Measurements from ENCODE around the gene FNIP1.

FNIP1 gene

GRCh38 chr5:131758520-131758900 is 38.3 kb downstream of the FNIP1 start:
- no peak overlapping the region for H3K4me3 ChIP-seq (ENCODE audit: low read depth, low read length)
- in situ Hi-C loops (cut with HindIII; ENCODE audit: low sequenced_read_pairs), result no loop called here
- TF ChIP-seq CTCF (IDR thresholded peaks at IDR 0.05; ENCODE audit: low read depth, low read length, missing control alignments), result no peak
- DNase-seq (ENCODE audit: low read depth), result no peak

DNA sequence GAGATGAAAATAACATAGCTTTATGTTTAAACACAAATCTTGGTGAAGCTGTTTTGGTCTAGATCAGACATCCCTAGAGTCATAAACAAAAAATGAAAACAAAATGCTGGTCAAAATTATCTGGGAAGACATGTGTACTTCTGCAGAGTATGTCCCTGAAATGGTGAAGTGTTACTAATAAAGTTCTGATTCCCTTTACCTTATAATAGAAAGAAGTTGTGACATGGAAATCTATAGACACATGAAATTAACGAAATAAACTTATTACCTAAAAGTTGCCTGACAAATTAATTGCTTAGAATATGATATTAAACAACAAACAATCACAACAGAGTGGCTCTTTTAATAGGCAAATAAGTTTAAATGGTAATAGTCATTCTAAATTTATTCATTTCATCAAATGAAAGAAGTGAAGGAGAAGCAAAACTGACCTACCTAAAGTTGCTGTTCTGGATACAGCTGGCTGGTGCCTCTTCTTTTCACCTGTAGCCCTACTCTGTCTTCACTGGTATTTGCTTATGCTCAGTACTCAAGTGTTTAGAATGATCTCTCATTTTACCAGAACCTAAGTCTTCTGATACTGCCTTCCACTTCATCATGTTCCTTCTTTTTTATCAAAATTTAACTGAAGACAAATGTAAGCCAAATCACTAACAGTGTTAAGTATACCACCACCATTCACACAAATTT is 38.8 kb downstream of the FNIP1 start:
- in situ Hi-C loops (cut with HindIII; ENCODE audit: low sequenced_read_pairs), result no loop called here
- no peak for TF ChIP-seq CTCF (IDR thresholded peaks at IDR 0.05; ENCODE audit: low read depth, low read length, missing control alignments)
- no peak overlapping the region for H3K4me3 ChIP-seq (ENCODE audit: low read depth, low read length)
- no peak for DNase-seq (ENCODE audit: low read depth)

GRCh38 chr5:131756942-131757341 is 39.9 kb downstream of the FNIP1 start:
- H3K4me3 ChIP-seq (ENCODE audit: low read depth, low read length), result no peak overlapping the region
- DNase-seq (ENCODE audit: low read depth), result no peak
- in situ Hi-C loops (cut with HindIII; ENCODE audit: low sequenced_read_pairs), result no loop called here
- TF ChIP-seq CTCF (IDR thresholded peaks at IDR 0.05; ENCODE audit: low read depth, low read length, missing control alignments), result no peak

DNA sequence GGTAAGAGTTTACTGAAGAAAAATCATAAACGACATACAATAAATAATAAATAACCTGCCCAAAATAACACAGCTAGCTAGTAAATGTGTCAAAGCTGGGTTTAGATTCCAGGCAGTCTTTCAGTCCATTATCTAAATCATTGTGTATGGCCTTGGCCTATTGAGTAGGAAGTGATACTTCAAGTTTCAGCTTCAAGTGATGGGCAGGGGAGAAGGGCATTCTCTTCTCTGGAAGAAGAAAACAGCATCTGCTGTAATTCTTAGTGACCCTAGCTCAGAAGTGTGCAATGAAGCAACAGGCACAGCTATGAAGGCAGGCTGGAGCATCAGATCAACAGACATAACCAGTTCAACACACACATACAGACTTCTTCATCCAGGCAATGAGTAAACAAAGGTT is 42.5 kb downstream of the FNIP1 start:
- in situ Hi-C loops (cut with HindIII; ENCODE audit: low sequenced_read_pairs), result no loop called here
- no peak for DNase-seq (ENCODE audit: low read depth)
- no peak overlapping the region for H3K4me3 ChIP-seq (ENCODE audit: low read depth, low read length)
- TF ChIP-seq CTCF (IDR thresholded peaks at IDR 0.05; ENCODE audit: low read depth, low read length, missing control alignments), result no peak

DNA sequence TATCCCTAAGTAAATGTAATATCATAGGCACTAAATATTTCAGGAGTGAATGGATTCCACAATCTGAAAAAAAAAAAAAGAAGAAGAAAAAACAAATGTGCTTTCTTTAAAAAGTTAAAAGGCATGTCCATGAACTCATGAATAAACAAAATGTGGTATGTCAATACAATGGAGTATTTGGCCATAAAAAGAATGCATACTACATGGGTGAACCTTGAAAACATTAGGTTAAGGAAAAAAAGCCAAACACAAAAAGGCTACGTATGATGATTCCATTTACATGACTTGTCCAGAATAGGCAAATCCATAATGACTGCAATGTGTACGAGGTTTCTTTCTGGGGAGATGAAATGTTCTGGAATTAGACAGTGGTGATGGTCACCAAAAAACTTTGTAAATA is 45.3 kb downstream of the FNIP1 start:
- no peak for TF ChIP-seq CTCF (IDR thresholded peaks at IDR 0.05; ENCODE audit: low read depth, low read length, missing control alignments)
- H3K4me3 ChIP-seq (ENCODE audit: low read depth, low read length), result no peak overlapping the region
- in situ Hi-C loops (cut with HindIII; ENCODE audit: low sequenced_read_pairs), result no loop called here
- peak; percentile 42 for DNase-seq (ENCODE audit: low read depth)

DNA sequence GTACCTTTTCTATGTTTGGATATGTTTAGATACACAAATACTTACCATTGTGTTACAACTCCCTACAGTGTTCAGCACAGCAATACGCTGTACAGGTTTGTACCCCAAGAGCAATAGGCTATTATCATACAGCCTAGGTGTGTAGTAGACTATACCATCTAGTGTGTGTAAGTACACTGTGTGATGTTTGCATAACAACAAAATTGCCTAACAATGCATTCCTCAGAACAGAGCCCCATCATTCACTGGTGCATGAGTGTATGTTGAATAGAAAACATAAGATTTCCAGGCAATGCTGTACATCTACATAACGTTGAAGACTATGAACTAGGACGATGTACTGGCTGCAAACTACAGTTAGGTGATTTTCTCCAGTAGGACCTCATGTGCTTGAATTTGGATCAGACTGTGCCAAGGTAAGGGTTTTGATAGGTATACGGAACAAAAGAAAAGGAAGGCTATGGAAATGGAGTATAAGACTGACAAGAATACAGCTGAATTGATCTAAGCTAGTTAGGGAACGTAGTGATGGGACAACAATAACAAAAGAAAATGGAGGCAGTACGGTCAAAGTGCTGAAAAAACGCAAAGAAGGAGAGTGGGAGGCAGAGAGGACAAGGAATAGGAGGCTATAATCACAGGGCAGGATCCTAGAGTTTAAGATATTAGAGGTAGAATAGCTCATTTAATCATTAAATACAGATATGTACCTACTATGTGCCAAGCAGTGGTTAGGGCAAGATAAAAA is 46.9 kb downstream of the FNIP1 start:
- H3K4me3 ChIP-seq (ENCODE audit: low read depth, low read length), result no peak overlapping the region
- TF ChIP-seq CTCF (IDR thresholded peaks at IDR 0.05; ENCODE audit: low read depth, low read length, missing control alignments), result no peak
- in situ Hi-C loops (cut with HindIII; ENCODE audit: low sequenced_read_pairs), result no loop called here
- DNase-seq (ENCODE audit: low read depth), result no peak
